GM12878 (cell line): Measurements from ENCODE around the gene DNAJC15. TPM values are rescaled to one million over a fixed set of nuclear protein-coding genes. Genes with fewer than 3 reads are reported as not detected.

ENCODE experiments used
- ATF7 ChIP-seq: fragments of 450-650 bp; IDR thresholded peaks from 2 replicates; pipeline ENCODE4 v1.6.1; 2016; ENCODE audit warnings: low read depth, mild to moderate bottlenecking
- IKZF2 ChIP-seq, 2 experiments: fragments of 450-650 bp; IDR thresholded peaks; 2 replicates each; pipeline ENCODE4 v1.6.1; 2017; ENCODE audit warnings: mild to moderate bottlenecking in 2 of 2, moderate library complexity in 2 of 2
- IRF4 ChIP-seq: IDR thresholded peaks from 2 replicates; pipeline ENCODE4 v1.6.1; 2011; ENCODE audit warnings: low read depth, low read length
- LARP7 ChIP-seq: fragments of 450-650 bp; IDR thresholded peaks from 2 replicates; pipeline ENCODE4 v1.6.1; 2017; ENCODE audit warnings: mild to moderate bottlenecking
- MAX ChIP-seq: IDR thresholded peaks from 2 replicates; pipeline ENCODE4 v1.6.1; 2012; ENCODE audit warnings: low read depth, low read length, improper control_type of control experiment
- PBX3 ChIP-seq: IDR thresholded peaks from 2 replicates; pipeline ENCODE4 v1.6.1; 2011; ENCODE audit warnings: mild to moderate bottlenecking, low read depth, low read length, moderate library complexity; ENCODE audit not compliant: insufficient replicate concordance
- RBBP5 ChIP-seq: fragments of 200-600 bp; sonication (generic); conservative IDR thresholded peaks from 2 replicates; pipeline ENCODE4 v1.6.1; 2016
- SMAD5 ChIP-seq: IDR thresholded peaks from 2 replicates; pipeline ENCODE4 v1.6.1; 2016; ENCODE audit warnings: antibody characterized with exemption, low read depth
- polyA plus RNA-seq, 11 experiments: library from polyadenylated mRNA; depleted of rRNA in 4 of 11; unstranded in 6 of 11; stranded (reverse) in 5 of 11; fragments of >200 nt; fragmentation: Nextera tagmentation in 4 of 11; fragmentation: Illumina TruSeq in 1 of 11; extraction: Ambion mirVana in 4 of 11; extraction: Trizol in 1 of 11; gene quantifications; 1 replicate in 1 of 11; 2 replicates in 10 of 11; pipeline versions ENCODE4 v1.2.1 to v1.2.3, GENCODE V29; 2011 to 2016; ENCODE audit warnings: inconsistent platforms in 2 of 11, missing spikeins in 2 of 11, low read depth in 1 of 11
- total RNA-seq, 4 experiments: library from RNA; depleted of rRNA in 3 of 4; stranded (reverse); fragments of >200 nt in 3 of 4; fragmentation: Illumina TruSeq in 1 of 4; extraction: Trizol in 1 of 4; gene quantifications; 2 replicates each; pipeline versions ENCODE4 v1.2.1 to v1.2.3, GENCODE V29; 2013 to 2021
- TF ChIP-seq, protein P1 (sequence below): IDR thresholded peaks from 2 replicates; pipeline ENCODE4 v1.6.1; 2012; ENCODE audit warnings: low read length, inconsistent platforms
- TF ChIP-seq, protein P2 (sequence below): fragments of 450-650 bp; IDR thresholded peaks from 2 replicates; pipeline ENCODE4 v1.6.1; 2016; ENCODE audit warnings: mild to moderate bottlenecking, moderate library complexity, borderline replicate concordance

The DNAJC15 gene
- total and polyA plus RNA-seq, 10 of the 15 experiments (the other 5 are each of a cell fraction or from before 2014, with no cell fraction given): 13.1 to 104 (median 54.4) TPM

DNA sequence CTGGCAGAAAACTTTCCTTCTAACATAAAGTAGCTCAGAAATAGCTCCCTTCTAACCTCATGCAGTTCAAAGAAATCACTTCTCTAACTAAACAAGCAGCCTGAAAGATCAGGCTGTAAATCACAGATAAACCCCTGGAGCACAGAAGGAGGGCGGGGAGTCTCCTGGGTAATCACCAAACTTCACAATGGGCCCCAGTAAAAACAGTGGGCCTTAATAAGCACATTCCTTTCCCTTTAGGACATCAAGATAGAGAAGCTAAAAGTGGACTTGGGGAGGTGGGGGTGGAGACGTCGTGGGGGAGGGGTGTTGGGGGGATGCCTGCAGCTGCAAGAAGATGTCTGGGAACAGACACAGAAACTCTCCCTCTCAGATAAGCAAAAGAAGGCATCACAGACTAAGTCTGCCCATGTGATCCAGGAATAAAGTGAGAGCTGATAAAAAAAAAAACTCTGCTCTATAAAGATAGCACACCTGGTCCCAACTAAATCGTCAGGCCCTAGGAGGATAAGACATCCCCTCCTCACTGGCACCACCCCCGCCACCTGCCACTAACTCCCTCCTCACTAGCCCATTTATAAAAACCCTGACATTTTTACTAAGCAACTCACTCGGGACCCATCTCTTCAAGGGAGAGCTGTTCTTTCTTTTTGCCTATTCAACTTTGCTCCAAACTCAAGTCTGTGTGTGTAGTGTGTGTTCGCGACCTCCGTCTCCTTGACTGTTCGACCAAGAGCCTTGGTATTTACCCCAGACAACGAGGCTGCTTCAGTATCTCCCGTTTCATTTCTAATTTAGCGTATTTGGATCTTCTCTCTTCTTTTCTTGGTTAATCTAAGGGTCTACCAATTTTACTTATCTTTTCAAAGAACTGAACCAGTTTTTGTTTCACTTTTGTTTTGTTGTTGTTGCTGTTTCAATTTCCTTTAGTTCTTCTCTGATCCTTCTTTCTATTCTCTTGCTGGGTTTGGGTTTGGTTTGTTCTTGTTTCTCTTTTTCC is 31.7 kb downstream of the DNAJC15 start (continued):
- TF ChIP-seq, protein P1, sequence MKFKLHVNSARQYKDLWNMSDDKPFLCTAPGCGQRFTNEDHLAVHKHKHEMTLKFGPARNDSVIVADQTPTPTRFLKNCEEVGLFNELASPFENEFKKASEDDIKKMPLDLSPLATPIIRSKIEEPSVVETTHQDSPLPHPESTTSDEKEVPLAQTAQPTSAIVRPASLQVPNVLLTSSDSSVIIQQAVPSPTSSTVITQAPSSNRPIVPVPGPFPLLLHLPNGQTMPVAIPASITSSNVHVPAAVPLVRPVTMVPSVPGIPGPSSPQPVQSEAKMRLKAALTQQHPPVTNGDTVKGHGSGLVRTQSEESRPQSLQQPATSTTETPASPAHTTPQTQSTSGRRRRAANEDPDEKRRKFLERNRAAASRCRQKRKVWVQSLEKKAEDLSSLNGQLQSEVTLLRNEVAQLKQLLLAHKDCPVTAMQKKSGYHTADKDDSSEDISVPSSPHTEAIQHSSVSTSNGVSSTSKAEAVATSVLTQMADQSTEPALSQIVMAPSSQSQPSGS: no peak
- TF ChIP-seq SMAD5 (no peak), RBBP5 (0 out of 2 replicates have a peak, but pooled peaks have one; percentile 55), IKZF2 (IDR thresholded peaks at IDR 0.05) (peak in 1 of 2 experiments; percentile 20; a peak in 2 of 4 replicates), MAX (no peak), IRF4 (0 out of 2 replicates have a peak, but pooled peaks have one; percentile 15), ATF7 (0 out of 2 replicates have a peak, but pooled peaks have one; percentile 33), LARP7 (no peak), PBX3 (no peak)
- TF ChIP-seq, protein P2, sequence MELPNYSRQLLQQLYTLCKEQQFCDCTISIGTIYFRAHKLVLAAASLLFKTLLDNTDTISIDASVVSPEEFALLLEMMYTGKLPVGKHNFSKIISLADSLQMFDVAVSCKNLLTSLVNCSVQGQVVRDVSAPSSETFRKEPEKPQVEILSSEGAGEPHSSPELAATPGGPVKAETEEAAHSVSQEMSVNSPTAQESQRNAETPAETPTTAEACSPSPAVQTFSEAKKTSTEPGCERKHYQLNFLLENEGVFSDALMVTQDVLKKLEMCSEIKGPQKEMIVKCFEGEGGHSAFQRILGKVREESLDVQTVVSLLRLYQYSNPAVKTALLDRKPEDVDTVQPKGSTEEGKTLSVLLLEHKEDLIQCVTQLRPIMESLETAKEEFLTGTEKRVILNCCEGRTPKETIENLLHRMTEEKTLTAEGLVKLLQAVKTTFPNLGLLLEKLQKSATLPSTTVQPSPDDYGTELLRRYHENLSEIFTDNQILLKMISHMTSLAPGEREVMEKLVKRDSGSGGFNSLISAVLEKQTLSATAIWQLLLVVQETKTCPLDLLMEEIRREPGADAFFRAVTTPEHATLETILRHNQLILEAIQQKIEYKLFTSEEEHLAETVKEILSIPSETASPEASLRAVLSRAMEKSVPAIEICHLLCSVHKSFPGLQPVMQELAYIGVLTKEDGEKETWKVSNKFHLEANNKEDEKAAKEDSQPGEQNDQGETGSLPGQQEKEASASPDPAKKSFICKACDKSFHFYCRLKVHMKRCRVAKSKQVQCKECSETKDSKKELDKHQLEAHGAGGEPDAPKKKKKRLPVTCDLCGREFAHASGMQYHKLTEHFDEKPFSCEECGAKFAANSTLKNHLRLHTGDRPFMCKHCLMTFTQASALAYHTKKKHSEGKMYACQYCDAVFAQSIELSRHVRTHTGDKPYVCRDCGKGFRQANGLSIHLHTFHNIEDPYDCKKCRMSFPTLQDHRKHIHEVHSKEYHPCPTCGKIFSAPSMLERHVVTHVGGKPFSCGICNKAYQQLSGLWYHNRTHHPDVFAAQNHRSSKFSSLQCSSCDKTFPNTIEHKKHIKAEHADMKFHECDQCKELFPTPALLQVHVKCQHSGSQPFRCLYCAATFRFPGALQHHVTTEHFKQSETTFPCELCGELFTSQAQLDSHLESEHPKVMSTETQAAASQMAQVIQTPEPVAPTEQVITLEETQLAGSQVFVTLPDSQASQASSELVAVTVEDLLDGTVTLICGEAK: peak; percentile 19; the same call in 1 of the 2 replicates
